Muscle of back (tissue), 11 donors: ENCODE data around the gene ADAMTS10. TPM values are rescaled to one million over a fixed set of nuclear protein-coding genes. Genes with fewer than 3 reads are reported as not detected.
"Not testable (repeated sequence)": the region's sequence is repeated elsewhere in the genome, so short reads cannot be mapped to it uniquely, and the experiment has no call there.

Experiments used
- DNase-seq, 3 donors: peaks; one replicate each; pipeline versions ENCODE4 v3.0.0 to v3.0.0-alpha.2; 2013
- polyA plus RNA-seq, 10 donors: library from polyadenylated mRNA; unstranded; fragments of 120-200 nt; gene quantifications; one replicate each; pipeline ENCODE4 v1.2.1, GENCODE V29; 2013; ENCODE audit not compliant: insufficient read length in 10 of 10

ADAMTS10 gene
- polyA plus RNA-seq, 10 donors = 20.0 to 52.9 (median 31.1) TPM

DNA sequence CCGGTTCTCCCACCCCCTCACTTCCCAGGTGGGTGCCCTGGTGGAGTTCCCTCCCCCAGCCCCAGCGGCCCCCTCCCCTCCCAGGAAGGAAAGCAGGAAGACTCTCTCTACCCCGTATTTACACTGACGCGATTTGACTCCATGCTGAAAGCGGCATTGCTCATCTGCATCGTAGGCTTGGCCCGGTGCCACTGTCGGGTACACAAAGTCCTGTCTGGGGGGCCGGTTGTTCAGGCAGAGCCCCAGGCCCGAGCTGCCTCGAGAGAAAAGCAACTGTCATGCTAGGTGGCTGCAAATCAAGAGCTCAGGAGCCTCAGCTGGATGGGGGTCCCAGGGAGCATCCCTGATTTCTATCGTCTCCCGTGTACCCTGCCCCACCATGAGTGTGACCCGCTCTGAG, 14.9 kb downstream of the ADAMTS10 start:
- DNase-seq = no peak

- no peak for DNase-seq
Observed at GRCh38 chr19:8593931-8594330, 16.6 kb downstream of the ADAMTS10 start.

- DNase-seq = peak; percentile 91 to 96 (median 93)
Observed at GRCh38 chr19:8592231-8593009, 18.1 kb downstream of the ADAMTS10 start.

GRCh38 chr19:8589177-8589714, 21.3 kb downstream of the ADAMTS10 start:
- DNase-seq = no peak

- DNase-seq = no peak
Observed at GRCh38 chr19:8585894-8586750, 24.4 kb downstream of the ADAMTS10 start.

- DNase-seq = no peak
Observed at GRCh38 chr19:8584965-8585893, 25.3 kb downstream of the ADAMTS10 start.

DNA sequence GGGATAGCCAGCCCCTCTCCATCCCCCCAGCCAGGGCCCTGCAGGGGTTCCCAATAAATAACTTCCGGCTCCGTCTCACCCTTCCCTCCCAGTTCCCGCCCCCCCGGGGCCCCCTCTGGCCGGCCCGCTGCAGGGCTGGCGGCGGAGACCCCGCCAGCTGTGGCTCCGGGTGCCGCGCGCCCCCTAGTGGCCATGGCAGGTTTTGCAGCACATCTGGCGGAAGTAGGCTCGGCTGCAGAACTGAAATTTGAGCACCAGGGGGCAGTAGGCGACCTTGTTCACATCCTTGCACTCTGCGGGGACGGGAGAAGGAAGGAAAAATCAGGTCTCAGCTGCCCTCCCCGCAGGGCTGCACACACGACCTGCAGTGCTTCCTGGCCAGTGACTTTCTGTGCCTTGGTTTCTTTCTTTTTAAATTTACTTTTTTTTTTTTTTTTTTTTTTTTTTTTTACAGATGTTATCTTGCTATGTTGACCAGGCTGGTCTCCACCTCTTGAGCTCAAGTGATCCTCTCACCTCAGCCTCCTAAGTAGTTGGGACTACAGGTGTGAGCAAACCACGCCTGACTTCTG, 29.7 kb downstream of the ADAMTS10 start:
- peak; percentile 72 to 91 (median 86) for DNase-seq

DNA sequence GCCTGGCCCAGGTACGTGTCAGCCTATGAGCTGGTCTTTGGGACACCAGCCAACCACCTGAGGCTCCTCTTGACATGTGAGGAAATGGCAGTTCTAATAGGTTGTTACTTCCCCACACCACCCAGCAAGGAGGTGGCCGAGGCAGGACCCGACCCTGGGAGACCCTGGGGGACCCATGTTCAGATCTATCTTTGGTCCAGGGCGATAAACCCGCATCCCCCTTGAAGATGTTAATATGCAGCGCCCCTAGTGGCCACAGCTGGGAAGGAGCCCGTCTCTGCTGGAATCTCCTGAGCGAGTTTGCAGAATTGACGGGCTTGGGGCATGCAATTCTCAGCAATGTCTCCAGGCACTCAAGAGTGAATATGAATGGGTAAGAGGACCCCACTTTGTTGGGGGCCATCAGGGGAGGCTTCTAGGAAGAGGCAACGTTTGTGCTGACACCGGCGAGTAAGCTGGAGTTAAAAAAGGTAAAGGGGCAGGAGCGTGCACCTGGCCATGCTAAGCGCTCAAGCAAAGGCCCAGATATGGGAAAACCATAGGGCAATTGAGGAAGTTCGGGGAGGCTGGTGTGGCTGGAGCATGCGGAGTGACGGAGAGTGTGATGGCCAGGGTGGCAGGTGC, 31.8 kb downstream of the ADAMTS10 start:
- peak; percentile 54 to 84 (median 79) for DNase-seq

GRCh38 chr19:8577741-8578140, 32.8 kb downstream of the ADAMTS10 start:
- no peak for DNase-seq

DNA sequence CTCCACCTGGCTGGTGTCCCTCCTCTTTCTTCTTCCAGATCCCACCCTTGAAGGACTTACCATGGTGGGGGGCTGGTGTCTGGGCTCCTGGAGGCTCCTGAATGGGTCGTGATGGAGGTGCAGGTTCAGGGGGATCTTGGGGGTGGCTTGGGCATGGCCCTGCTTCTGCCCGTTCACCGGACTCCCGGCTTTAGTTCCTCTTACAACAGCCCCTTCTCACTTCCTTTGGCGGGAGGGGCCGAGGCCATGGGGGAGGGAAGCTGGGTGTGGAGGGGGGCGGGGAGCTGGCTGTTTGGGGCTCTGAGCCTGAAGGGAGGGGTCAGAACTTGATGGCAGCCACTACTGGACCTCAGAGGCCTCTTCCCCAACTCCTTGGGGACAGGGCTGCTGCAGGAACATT, 33.3 kb downstream of the ADAMTS10 start, which contains the start of gene MYO1F:
MYO1F (minus strand) TSS at position 196 of the 400 bp plus-strand sequence; CDS start at position 63, 133 bp downstream.
- DNase-seq = peak in 1 of 3 donors; percentile 33

DNA sequence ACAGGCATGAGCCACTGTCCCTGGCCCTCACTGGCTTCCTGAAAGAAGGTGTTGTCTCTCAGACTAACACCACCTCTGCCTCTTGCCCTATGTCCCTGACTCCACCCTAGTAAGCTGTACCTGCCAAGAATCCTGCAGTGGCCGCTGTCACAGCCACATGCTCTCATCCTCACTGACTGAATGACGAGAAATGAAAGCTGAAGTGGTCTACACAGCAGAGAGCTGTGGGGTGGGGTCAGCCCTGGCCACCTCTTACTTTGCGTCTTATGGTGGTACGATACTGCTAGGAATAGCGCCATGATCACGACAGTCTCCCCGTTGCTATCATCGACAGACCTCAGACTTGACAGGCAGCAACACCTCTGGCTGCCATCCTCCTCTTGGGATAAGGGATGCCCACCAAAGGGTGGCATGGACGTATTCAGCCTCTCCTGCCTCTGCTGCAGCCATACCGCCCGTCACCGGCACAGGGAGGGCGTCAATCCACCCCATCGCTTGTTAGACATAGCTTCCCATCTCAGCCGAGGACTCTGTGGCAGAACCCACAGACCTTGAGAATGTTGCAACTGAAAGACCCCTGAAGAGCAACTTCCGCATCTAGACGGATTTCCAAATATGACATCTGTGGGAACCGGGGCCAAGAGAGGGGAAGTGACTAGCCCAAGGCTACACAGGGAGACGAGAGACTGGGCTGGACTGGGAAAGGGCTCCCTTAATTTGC, 34.1 kb downstream of the ADAMTS10 start:
- peak in 1 of 3 donors; percentile 24 for DNase-seq

DNA sequence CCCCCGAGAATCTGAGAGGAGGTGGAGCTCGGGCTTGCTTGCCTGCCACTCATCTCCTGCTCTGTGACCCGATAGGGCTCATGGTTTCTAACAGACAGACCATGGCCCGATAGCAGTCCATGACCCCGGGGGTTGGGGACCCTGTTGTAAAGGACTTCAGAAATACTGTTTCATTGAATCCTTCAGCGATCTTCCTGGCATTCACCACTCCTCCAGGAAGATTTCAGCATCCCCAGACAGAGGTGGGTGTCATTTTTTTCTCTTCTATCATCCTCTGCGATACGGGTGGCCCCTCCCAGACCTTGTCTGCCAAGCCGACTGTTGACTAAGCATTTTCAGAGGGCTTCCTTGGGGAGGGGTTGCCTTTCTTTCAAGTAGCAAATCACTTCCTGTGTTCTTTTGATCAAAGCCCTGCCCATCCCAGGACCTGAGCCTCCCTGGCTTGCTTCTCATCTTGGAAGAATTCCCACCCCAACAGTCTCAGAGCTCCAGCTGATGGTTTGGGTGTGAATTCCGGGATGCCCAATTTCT, 35.0 kb downstream of the ADAMTS10 start:
- DNase-seq = peak in 2 of 3 donors; percentile 15 to 33

DNA sequence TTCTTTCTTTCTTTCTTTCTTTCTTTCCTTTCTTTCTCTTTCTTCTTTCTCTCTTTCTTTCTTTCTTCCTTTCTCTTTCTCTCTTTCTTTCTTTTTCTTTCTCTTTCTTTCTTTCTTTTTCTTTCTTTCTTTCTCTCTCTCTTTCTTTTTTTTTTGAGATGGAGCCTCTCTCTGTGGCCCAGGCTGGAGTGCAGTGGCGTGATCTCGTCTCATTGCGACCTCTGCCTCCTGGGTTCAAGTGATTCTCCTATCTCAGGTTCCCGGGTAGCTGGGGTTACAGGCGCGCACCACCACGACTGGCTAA, 35.9 kb downstream of the ADAMTS10 start:
- DNase-seq = not testable (repeated sequence)

- DNase-seq = no peak
Observed at GRCh38 chr19:8573316-8573715, 37.2 kb downstream of the ADAMTS10 start.

DNA sequence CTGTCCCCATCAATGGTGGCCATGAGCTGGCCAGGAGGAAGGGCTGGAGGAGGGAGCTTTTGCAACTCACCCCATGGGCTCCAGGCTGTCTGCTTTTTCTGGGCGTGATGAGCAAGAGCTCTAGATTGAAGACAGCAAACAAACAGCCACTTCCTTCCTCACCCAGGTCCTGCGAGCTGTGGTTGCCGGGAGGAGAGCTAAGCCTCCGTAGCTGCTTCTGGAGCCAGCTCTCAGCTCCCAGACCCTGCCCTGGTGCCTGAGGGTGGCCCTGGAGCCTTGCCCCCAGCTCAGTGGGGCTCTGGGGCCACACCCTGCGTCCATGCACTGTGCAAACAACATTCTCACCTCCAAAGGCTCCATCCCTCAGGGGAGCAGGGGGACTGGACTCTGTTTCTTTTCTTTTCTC, 39.5 kb downstream of the ADAMTS10 start:
- DNase-seq = peak in 1 of 3 donors; percentile 31

- peak in 2 of 3 donors; percentile 40 to 83 for DNase-seq
Observed at GRCh38 chr19:8569066-8569771, 41.3 kb downstream of the ADAMTS10 start.

DNA sequence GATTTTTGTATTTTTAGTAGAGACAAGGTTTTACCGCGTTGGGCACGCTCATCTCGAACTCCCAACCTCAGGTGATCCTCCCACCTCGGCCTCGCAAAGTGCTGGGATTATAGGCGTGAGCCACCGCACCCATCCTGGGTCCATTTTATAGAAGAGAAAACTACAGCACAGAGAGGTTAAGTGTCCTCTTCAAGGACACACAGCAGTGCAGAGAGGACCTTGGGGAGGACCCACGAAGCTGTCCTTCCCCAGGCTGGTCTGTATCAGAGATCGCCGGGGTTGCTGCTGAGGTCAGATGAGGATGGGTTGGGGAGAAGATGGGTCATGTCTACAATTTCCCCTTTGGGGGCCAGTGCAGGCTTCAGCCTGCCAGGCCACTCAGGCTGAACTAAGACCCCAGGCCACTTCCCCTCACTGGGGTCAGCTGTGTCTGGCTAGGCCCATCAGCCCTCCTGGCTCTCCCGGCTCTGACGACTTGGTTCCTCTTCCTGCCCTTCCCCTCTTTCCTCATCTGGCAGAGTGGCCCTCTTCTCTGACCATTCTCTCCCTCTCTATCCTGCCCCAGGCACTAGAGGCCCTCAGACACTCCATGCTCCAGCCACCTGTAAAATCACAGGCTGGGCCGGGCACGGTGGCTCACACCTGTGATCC, 42.9 kb downstream of the ADAMTS10 start:
- DNase-seq = peak in 1 of 3 donors; percentile 23

- no peak for DNase-seq
Observed at GRCh38 chr19:8566855-8567254, 43.7 kb downstream of the ADAMTS10 start.
